DOHH2 (cell line): ENCODE results near the gene ZP3.

ENCODE experiments used
- CTCF ChIP-seq: fragments of 200-600 bp; sonication (generic); IDR thresholded peaks from one replicate; pipeline ENCODE4 v1.5.1; 2014; ENCODE audit warnings: antibody characterized with exemption, mild to moderate bottlenecking, low read depth, low read length; ENCODE audit not compliant: poor library complexity, severe bottlenecking
- EZH2phosphoT487 ChIP-seq: fragments of 200-600 bp; sonication (generic); IDR thresholded peaks from 2 replicates; pipeline ENCODE4 v1.6.1; 2017; ENCODE audit warnings: borderline replicate concordance, mild to moderate bottlenecking, antibody characterized with exemption, low read length, moderate library complexity, mixed read lengths

GRCh38 chr7:76426246-76426645, 1.5 kb downstream of the ZP3 start:
- TF ChIP-seq CTCF (no peak), EZH2phosphoT487 (no peak)
